ENCODE measurements around the gene PTCHD4.

- TF ChIP-seq EZH2 (IDR thresholded peaks at IDR 0.05) (no peak), CTCF (IDR thresholded peaks at IDR 0.05) (no peak)
These were observed 39.7 kb upstream of the PTCHD4 start for GRCh38 chr6:48150701-48151100.

Data from neural progenitor cell (in vitro differentiated cells).